Measurements from ENCODE around the gene METTL8. TPM values are rescaled to one million over a fixed set of nuclear protein-coding genes. Genes with fewer than 3 reads are reported as not detected.
"Not testable (repeated sequence)": the region's sequence is repeated elsewhere in the genome, so short reads cannot be mapped to it uniquely, and the experiment has no call there.

The METTL8 gene
- total RNA-seq, 4 donors from 2014 or later = 6.9 to 33.0 (median 17.7) TPM

DNA sequence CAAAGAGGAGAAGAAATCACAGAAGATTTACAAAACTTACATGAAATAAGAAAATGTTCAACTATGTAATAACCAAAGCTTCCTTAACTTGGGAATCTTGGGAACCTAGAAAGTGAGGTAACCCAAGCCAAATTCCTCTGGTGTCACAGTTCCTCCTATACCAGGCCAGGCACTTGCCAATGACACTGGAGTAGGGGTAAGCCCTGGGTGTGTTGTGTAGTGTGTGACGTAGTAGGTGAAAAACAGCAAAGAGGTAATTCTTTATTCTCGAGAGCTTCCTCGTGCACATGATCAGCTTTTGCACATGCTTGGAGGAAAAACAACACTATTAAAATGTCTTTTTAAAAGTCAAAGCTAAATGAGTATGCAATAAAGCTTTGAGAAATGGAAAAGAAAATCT, 118.0 kb downstream of the METTL8 start:
- Histone ChIP-seq H3K4me3 (no peak overlapping the region), H3K4me1 (no peaks in the 10 kb centered on the region), H3K36me3 (no peaks in the 10 kb centered on the region), H3K27me3 (no peaks in the 10 kb centered on the region), H3K27ac (no peak overlapping the region), H3K9me3 (peaks cover 0 to 5% of the 10 kb centered on the region in 2 donors)
- intact Hi-C loops (cut with DNase I; ENCODE audit: low total_unique reads) = no loop called here
- DNase-seq = no peak
- TF ChIP-seq POLR2A (IDR thresholded peaks at IDR 0.05) (no peak), CTCF (IDR thresholded peaks at IDR 0.05) (no peak)

DNA sequence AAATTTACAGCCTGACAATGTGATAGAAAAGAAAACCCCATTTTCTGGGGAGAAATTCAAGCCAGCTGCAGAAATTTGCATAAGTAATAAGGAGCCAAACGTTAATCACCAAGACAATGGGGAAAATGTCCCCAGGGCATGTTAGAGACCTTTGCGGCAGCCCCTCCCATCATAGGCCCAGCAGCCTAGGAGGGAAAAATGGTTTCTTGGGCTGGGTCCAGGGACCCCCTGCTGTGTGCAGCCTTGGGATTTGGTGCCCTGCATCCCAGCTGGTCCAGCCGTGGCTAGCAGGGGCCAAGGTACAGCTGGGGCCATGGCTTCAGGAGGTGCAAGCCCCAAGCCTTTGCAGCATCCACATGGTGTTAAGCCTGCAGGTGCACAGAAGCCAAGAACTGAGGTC, 121.6 kb downstream of the METTL8 start:
- intact Hi-C loops (cut with DNase I; ENCODE audit: low total_unique reads); H3K4me3 ChIP-seq; H3K36me3 ChIP-seq; H3K27ac ChIP-seq; H3K4me1 ChIP-seq; DNase-seq; H3K9me3 ChIP-seq; H3K27me3 ChIP-seq: not testable (repeated sequence)

DNA sequence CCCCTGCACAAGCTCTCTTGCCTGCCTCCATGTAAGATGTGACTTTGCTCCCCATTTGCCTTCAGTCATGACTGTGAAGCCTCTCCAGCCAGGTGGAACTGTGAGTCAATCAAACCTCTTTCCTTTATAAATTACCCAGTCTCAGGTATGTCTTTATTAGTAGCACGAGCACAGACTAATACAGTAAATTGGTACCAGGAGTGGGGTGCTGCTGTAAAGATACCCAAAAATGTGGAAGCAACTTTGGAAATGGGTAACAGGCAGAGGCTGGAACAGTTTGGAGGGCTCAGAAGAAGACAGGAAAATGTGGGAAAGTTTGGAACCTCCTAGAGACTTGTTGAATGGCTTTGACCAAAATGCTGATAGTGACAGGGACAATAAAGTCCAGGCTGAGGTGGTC, 122.2 kb downstream of the METTL8 start:
- H3K9me3 ChIP-seq; H3K27ac ChIP-seq; H3K4me3 ChIP-seq; H3K4me1 ChIP-seq; H3K36me3 ChIP-seq; H3K27me3 ChIP-seq; intact Hi-C loops (cut with DNase I; ENCODE audit: low total_unique reads); DNase-seq: not testable (repeated sequence)

- DNase-seq = no peak
- Histone ChIP-seq H3K36me3 (no peaks in the 10 kb centered on the region), H3K27me3 (no peaks in the 10 kb centered on the region), H3K4me3 (no peak overlapping the region), H3K27ac (no peak overlapping the region), H3K4me1 (no peaks in the 10 kb centered on the region), H3K9me3 (peaks cover 0 to 5% of the 10 kb centered on the region in 2 donors)
- intact Hi-C loops (cut with DNase I; ENCODE audit: low total_unique reads) = no loop called here
- TF ChIP-seq CTCF (IDR thresholded peaks at IDR 0.05) = no peak
- no peak for TF ChIP-seq POLR2A (IDR thresholded peaks at IDR 0.05)
Measured at GRCh38 chr2:171310889-171311288, 122.9 kb downstream of the METTL8 start.

GRCh38 chr2:171309455-171310286, 124.1 kb downstream of the METTL8 start:
- no peaks in the 10 kb centered on the region for H3K36me3 ChIP-seq
- peaks cover 0 to 5% of the 10 kb centered on the region in 2 donors for H3K9me3 ChIP-seq
- TF ChIP-seq POLR2A (IDR thresholded peaks at IDR 0.05) (no peak), CTCF (IDR thresholded peaks at IDR 0.05) (no peak)
- DNase-seq = no peak
- H3K4me3 ChIP-seq = no peak overlapping the region
- H3K4me1 ChIP-seq = no peaks in the 10 kb centered on the region
- no peaks in the 10 kb centered on the region for H3K27me3 ChIP-seq
- intact Hi-C loops (cut with DNase I; ENCODE audit: low total_unique reads) = no loop called here
- H3K27ac ChIP-seq = no peak overlapping the region

GRCh38 chr2:171308280-171309054, 125.3 kb downstream of the METTL8 start:
- Histone ChIP-seq H3K27ac (no peak overlapping the region), H3K27me3 (no peaks in the 10 kb centered on the region), H3K4me3 (no peak overlapping the region), H3K4me1 (no peaks in the 10 kb centered on the region), H3K9me3 (peaks cover 0 to 5% of the 10 kb centered on the region in 2 donors), H3K36me3 (no peaks in the 10 kb centered on the region)
- intact Hi-C loops (cut with DNase I; ENCODE audit: low total_unique reads) = no loop called here
- TF ChIP-seq POLR2A (IDR thresholded peaks at IDR 0.05) (no peak), CTCF (IDR thresholded peaks at IDR 0.05) (no peak)
- no peak for DNase-seq

All from uterus (tissue), 4 donors.